Activated CD4-positive, alpha-beta T cell treated with anti-CD3 and anti-CD28 coated beads, Interleukin-2, Interleukin-6, amounts not matched to agents 100 ng/mL and 50 ng/mL, durations not matched to agents 16 hours and 8 hours (primary cell): ENCODE measurements around the gene OOEP.

Source experiments
- DNase-seq: peaks from one replicate; pipeline ENCODE4 v3.0.0-alpha.2; 2020

OOEP gene

DNA sequence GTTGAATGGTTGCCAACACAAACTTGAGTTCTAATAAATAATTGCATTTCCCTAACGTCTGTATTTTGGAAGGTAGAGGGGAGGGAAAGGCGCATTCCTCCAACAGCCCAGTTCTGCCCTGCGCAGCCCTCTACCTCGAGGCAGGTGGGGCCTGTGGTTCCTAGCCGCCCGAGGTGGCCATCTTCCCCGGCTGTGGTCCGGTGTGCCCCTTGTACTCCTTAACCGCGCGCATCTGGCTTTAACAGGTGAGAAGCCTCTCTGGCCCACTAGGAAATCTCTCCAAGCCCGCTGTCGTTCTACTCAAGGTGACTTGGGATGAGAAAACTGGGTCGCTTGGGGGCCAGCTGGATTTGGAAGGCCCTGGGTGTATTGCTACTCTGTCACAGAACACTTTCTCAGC, 5.6 kb downstream of the OOEP start:
- DNase-seq = no peak

DNA sequence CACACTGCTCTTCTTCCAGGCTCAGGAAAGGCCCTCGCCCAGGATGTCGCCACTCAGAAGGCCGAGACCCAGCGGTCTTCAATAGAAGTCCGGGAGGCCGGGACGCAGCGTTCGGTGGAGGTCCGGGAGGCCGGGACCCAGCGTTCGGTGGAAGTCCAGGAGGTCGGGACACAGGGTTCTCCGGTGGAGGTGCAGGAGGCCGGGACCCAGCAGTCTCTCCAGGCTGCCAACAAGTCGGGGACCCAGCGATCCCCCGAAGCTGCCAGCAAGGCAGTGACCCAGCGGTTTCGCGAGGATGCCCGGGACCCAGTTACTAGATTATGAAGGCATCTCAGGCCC, 6.2 kb downstream of the OOEP start:
- no peak for DNase-seq

DNA sequence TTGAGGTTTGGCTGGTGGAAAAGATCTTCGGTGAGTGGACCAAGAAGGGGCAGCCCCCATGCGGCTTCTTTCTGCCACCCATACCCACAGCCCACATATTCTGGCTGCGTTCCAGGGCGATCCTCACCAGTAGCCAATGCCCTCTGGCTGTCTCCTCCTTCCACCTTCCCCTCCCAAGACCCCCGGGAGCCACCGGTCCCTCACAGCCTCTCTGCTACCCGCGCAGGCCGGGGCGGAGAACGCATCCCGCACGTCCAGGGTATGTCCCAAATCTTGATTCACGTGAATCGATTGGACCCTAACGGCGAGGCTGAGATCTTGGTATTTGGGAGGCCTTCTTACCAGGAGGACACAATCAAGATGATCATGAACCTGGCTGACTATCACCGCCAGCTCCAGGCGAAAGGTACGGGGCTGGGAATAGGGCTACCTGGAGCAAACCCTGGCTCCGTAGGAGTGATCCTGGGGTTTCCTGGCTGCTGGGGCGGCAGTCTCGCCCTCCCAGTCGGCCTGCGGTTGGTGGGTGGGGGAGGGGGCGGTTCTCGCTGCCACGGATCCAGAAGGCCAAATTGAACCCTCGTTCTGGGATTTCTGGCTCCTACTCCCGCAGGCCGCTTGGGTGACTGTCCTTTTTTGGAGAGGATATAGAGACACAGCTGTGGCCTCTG, 6.7 kb downstream of the OOEP start:
- DNase-seq = no peak

DNA sequence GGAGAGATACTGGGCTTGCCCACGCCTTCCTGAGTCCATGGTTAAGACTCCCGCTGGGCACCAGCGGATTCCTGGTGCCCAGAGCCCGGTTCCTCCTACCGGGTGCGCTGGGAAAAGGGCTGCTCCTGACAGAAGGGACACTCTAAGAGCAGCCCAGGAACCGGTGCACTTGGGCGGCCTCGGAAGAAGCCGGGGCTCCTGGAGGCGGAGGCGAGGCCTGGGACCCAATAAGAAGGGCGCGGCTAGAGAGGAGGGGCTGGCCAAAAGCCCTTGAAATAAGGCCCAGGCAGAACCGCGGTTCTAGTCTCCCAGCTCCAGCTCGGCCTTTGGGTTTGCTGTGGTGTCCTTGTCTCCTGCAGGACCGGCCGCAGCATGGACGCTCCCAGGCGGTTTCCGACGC, 7.3 kb downstream of the OOEP start, which contains the start of gene KHDC3L:
TSS of gene KHDC3L (plus strand) at position 301 of the 400 bp plus-strand sequence. CDS start at position 373, 72 bp downstream.
- no peak for DNase-seq

DNA sequence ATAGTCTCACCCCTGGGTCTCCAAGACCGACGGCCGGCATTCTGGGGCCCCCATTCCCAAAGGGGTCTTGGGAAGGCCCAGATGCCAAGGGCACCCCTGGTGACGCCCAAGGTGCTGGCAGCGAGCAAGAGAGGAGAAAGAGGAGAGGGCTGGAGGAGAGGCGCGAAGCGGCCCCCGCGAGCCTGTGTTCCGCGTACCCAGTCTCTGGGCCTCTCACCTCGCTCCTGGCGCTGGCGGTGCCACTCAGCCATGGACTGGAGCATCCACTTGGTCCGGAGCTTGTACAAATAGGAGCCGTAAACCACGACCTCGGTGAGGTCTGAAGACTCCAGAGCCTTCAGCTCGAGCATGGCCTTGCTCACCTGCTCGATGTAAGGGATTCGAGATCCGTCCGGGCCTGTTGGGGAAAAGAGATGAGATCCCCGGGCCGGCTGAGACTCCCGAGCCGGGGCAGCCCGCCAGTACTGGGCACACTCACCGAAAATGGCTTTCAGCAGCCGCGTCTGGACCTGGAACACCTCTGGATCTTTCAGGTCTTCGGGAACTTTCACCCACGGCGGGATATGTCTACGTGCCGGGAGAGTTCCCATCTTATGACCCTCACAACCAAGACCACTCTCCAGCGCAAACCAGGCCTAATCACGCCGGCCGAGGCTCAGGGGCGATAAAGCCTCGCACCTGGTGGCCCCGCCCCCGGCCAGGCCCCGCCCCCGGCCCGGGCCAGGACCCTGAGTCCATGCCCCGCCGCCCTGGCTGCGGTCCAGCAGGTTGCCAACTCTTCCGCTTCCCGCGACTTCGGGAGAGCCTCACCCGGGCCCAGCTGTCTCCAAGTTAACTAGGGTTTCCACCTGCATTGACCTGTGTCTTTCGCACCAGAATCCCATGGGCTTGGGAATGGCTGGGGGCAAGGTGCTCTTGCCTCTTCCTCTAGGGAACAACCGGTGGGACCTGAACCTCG, 15.8 kb downstream of the OOEP start, which contains the start of gene DPPA5:
TSS of gene DPPA5 (minus strand) at position 641 of the 958 bp plus-strand sequence. CDS start at position 590, 51 bp downstream.
- no peak for DNase-seq

DNA sequence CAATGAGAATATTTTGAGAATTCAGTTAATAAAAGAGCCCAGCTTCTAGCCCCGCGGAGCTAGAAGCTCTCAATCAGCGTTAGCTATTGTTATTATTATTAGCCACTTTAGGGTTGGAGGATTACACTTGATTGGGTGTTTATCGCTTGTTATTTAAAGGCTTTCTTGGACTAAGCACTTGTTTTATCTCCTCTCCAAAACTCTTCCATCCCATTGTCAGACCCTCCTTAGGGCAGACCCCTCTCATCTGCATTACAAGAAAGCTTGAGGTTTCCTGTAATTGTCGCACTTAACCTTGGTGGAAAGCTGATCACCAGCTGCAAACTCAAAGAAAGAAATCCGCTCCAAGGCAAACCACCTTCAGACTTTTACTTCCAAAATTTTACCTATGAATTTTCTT, 20.4 kb downstream of the OOEP start:
- DNase-seq = no peak

DNA sequence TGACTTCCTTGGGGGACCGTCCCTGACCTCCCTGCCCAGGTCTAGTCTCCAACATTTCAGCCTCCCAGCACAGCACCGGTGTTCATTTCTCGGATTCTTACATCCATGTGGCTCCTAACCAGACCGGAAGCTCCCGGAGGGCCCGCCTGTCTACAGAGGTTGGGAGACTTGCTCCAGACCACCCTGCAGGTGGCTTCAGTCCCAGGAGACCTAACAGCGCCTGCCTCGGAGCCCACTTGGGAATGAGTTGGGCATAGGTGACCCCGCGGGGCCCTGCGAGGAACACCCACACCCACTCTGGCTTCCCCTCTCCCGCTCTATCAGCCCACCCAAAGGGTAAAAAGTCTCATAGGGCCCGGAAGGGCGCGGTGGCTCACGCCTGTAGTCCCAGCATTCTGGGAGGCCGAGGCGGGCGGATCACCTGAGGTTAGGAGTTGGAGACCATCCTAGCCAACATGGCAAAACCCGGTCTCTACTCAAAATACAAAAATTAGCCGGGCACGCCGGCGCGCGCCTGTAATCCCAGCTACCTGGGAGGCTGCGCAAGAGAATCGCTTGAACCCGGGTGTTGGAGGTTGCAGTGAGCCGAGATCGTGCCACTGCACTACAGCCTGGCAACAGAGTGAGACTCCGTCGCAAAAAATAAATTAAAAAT, 21.0 kb downstream of the OOEP start:
- DNase-seq = no peak

DNA sequence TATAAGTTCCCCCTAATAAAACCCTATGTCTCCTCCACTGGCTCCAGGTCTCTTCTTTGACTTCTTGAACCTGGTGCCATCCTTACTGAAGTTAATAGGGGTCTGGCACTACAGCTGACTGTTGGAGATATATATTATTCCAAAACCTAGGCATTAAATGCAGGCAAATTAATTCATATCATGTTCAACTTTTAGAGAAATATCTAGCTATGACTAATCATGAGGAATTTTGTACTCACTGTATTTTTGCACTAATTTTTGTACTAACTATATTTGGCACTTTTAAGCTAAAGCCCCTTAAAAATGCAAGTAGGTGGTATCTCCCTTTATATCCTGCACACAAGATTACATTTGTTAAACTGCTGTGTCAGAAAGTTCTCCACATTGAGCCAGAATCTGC, 26.5 kb downstream of the OOEP start:
- DNase-seq = no peak

DNA sequence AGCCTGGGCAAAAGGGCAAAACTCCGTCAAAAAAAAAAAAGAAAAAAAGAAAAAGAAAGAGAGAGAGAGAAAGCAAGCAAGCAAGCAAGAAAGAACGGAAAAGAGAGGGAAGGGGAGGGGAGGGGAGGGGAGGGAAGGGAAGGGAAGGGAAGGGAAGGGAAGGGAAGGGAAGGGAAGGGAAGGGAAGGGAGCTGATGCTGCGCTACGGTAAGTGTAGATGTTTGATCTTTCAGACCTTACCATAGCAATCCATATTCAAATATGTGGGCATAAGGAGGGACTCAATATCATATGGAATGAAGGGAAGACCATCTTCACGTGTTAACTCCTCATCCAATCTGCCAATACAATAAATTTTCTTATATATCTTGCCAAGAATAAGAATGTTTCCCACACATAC, 27.5 kb downstream of the OOEP start:
- no peak for DNase-seq

DNA sequence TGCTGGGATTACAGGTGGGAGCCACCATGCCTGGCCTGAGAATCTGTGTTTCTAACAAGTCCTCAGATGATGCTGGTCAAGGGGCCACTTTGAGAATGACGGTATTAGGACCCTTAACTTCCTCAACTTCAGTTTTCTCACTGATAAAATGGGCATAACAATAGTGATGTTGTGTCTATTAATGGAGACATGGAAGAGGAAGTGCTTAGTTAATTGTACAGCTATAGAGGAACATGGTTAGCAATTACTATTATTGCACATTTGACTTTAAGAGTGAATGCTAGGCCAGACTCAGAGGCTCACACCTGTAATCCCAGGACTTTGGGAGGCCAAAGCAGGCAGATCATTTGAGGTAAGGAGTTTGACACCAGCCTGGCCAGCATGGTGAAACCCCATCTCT, 28.4 kb downstream of the OOEP start:
- DNase-seq = no peak

DNA sequence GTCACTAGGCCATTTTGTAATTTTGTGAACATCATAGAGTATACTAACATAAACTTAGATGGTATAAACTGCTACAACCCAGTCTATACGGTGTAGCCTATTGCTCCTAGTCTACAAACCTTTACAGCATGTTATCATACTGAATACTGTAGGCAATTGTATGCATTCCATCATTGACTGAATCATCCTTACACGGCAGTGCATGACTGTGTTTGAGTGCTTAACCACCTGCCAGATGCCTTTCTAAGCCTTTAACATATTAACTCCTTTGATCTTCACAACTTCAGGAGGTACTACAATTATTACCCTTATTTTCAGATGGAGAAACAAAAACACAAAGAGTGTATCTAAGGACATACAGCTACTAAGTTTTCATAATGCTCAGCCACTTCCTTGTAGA, 29.6 kb downstream of the OOEP start:
- DNase-seq = no peak

DNA sequence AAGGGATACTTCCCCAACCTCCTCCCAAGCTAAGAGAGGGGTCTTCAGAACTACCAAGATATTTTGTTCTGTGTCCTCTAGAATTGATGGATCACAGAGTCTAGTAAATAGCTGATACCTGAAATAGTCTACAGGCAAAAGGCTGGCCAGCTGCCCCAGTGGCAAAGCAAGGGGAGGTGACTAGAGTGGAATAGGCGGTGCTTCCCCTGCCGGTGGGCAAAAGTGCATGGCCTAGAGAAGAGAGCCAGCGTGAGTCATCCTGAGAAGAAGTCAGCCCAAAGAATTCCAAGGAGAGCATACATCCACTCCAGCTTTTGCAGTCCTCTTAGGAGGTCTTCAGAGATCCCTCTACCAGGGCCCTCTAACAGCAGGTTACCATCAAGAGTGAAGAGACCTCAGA, 30.4 kb downstream of the OOEP start:
- no peak for DNase-seq

DNA sequence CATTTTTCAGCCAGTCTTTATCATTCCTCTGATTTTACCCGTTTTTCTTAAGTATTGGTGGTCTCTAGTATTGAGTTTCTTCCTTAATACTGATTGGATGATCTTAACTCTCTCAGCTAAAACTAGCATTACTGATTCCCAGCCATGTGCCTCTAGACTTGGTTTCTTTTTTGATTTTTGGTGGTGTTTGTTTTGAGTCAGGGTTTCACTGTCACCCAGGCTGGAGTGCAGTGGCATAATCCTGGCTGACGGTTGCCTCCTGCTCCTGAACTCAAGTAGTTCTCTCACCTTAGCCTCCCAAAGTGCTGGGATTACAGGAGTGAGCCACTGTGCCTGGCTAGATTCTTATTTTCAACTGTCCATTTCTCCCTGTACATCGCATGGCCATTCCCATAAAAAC, 40.5 kb downstream of the OOEP start:
- DNase-seq = peak; percentile 57

DNA sequence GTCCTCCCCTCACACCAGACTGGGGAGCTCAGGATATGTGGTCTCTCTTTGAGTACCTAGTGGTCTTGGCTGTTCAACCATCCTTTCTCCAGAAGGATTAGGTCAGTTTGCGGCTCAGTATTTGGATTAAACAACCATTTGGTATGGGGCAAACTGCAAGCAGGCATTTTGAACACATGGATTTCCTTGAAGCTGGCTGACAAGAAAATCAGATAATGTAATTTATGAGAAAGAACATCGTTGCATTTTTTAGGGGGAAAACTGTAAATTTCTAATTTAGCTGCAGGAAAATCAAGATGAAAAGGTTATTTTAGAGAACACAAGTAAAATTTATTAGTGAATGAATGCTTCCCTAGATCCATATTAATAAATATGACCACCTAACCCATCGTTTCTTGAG, 40.9 kb downstream of the OOEP start:
- no peak for DNase-seq

DNA sequence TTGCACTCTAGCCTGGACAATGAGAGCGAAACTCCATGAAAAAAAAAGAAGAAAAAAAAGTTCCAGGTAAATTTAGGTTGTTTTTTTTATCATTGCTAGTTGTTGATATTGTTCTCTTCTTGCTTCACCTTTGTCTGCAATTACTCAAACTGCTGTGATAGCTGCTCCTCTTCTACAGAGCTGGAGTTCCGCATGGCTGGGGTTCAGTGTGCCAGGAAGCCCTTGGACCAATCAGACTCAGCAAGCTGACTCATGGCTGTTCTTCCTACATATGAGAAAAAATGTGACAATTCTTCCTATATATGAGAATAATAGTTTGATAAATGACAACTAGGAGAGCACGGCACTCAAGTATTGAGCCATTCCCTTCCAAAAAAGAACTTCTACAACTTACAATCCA, 44.0 kb downstream of the OOEP start:
- no peak for DNase-seq

DNA sequence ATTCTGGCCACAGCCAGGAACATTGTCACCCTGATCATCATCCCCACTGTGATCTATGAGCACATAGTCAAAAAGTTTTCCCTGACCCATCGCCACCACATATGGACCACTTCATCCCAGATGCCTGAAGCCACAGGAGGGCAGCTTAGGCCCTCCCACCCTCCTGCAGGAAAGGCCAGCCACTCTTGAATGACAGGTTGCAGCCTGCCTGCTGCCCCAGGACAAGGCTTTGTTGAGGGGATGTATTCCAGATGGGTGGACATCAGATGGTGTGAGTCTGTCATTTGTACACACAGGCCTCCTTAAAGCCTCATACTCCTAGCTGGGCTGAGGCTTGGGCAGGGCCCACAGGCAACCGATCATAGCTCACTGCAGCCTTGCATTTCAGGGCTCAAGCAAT, 46.4 kb downstream of the OOEP start:
- no peak for DNase-seq
